Fibroblast of pulmonary artery (primary cell): ENCODE measurements around the gene DMD.

Experiments used
- DNase-seq: peaks from one replicate; pipeline ENCODE4 v3.0.0-alpha.2; 2010; ENCODE audit warnings: low read depth
- H3K4me3 ChIP-seq: replicated peaks from 2 replicates; pipeline ENCODE4 v1.5.1; 2011; ENCODE audit warnings: low read depth, mild to moderate bottlenecking, control low read depth, low read length, moderate library complexity
- CTCF ChIP-seq: IDR thresholded peaks from 2 replicates; pipeline ENCODE4 v1.5.1; 2011; ENCODE audit warnings: mild to moderate bottlenecking, control low read depth, low read length, inconsistent platforms; ENCODE audit errors: missing control alignments

DMD gene

DNA sequence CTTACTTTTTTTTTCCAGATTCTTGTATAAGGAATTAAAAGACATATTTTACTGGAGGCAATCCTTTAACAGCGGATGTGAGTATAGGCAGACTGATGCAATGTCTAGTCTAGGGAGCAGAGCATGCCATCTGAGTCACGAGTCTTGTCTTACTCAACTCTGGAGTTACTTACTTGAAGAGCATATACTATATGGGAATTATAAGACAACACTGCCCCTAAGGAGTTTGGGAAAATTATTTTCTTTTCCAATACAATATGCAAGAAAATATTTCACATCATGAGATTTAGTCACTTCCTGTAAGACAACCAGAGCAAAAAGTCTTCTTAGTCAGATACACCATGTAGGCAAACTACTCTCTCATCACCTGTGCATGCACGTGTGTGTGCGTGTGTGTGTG, 1602.2 kb downstream of the DMD start:
- no peak for TF ChIP-seq CTCF
- no peak overlapping the region for H3K4me3 ChIP-seq
- DNase-seq: peak; percentile 92

- H3K4me3 ChIP-seq: no peak overlapping the region
Observed at GRCh38 chrX:31608638-31609037, 1602.7 kb downstream of the DMD start.

DNA sequence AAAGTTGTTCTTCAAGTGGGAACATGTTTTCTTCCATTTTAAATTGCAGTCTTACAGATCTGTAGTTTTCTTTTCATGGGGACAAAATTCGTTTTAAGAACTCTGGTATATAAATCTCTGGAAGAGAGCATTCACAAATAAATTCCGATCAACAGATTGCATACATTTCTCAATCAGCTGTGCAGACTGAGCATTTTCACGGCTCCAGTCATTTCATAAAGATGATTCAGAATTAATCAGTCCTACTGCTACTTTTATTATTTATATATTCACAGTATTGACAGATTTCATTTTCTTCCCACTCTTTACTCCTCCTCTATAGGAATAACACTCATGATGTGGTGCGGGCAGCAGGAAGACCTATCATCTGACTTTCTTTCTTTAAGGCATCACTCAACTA, 1604.6 kb downstream of the DMD start:
- TF ChIP-seq CTCF: no peak
- no peak overlapping the region for H3K4me3 ChIP-seq
- DNase-seq: no peak

More at GRCh38 chrX:31608638-31609037, 1602.7 kb downstream of the DMD start:
- DNase-seq: peak; percentile 8
- TF ChIP-seq CTCF: no peak

- H3K4me3 ChIP-seq: no peak overlapping the region
- TF ChIP-seq CTCF: no peak
- no peak for DNase-seq
Observed at GRCh38 chrX:31604629-31605221, 1606.6 kb downstream of the DMD start.

- DNase-seq: peak; percentile 19
- H3K4me3 ChIP-seq: no peak overlapping the region
- no peak for TF ChIP-seq CTCF
Observed at GRCh38 chrX:31603411-31604120, 1607.8 kb downstream of the DMD start.

DNA sequence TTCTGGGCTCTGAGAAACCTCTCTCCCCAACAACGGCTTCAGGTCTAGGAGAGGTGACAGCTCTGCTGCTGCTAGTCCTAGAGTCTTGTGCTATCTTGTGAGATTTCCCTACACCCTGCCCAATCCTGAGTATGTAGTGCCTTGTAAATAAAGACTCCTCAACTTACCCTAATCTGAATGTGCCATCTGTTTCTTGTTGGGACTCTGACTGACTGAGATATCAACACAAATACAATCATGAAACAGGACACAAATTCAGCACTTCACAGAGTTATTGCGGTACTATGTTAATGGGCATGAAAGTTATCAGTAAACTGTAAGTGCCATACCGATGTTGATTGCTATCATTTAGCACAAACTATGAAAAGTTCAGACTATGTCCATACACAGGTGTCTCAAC, 1610.5 kb downstream of the DMD start:
- H3K4me3 ChIP-seq: no peak overlapping the region
- no peak for TF ChIP-seq CTCF
- no peak for DNase-seq

DNA sequence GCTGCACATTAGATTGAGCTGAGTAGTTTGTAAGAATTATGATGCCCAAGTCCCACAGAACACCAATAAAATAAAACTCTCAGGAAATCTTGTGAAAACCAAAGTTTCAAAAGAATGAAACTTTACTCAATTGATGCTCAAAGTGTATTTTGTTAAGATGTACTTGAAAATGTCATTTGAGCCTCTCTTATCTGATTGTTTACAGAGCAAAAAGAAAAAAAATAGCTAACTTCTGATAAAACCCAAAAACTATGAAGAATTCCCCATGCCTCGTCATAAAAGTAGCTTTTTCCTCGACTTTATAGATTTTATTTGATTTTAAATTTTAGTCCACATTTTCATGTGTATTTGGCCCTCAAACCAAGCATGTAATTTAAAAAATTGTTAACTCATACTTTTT, 1618.0 kb downstream of the DMD start:
- no peak for TF ChIP-seq CTCF
- H3K4me3 ChIP-seq: no peak overlapping the region
- no peak for DNase-seq
